SU-DHL-6 (cell line): ENCODE data around the gene SPATA33.

Experiments used
- H2AFZ ChIP-seq: fragments of 200-600 bp; sonication (generic); 2 replicates; pipeline ENCODE4 v1.6.1; 2014; ENCODE audit warnings: low read depth, mild to moderate bottlenecking, moderate library complexity, mixed read lengths, antibody characterized with exemption, low read length; ENCODE audit not compliant: severe bottlenecking
- H3F3A ChIP-seq: fragments of 200-600 bp; shearing (Covaris generic); 2 replicates; pipeline ENCODE4 v1.6.0; 2016; ENCODE audit warnings: antibody characterized with exemption, mild to moderate bottlenecking; ENCODE audit not compliant: insufficient read depth
- H3K27ac ChIP-seq: fragments of 200-600 bp; sonication (generic); 2 replicates; pipeline ENCODE4 v1.5.1; 2016; ENCODE audit warnings: low read depth, mild to moderate bottlenecking, low read length, moderate library complexity, mixed read lengths
- H3K27me3 ChIP-seq: fragments of 200-600 bp; sonication (generic), shearing (Covaris generic); 2 replicates; pipeline ENCODE4 v1.6.0; 2014; ENCODE audit warnings: mild to moderate bottlenecking, low read length
- H3K36me3 ChIP-seq: fragments of 200-600 bp; sonication (generic); 2 replicates; pipeline ENCODE4 v1.6.1; 2014; ENCODE audit warnings: mild to moderate bottlenecking, low read length, mixed read lengths
- H3K4me2 ChIP-seq: fragments of 300-600, 200-600 bp; shearing (Covaris generic), sonication (generic); 2 replicates; pipeline ENCODE4 v1.6.0; 2014; ENCODE audit warnings: low read length, low read depth, mild to moderate bottlenecking; ENCODE audit not compliant: poor library complexity, severe bottlenecking
- H3K4me3 ChIP-seq: fragments of 200-600 bp; sonication (generic); 2 replicates; pipeline ENCODE4 v1.5.1; 2014; ENCODE audit warnings: antibody characterized with exemption, low read length, mild to moderate bottlenecking, mixed read lengths; ENCODE audit not compliant: insufficient read depth, poor library complexity, severe bottlenecking
- H3K79me2 ChIP-seq: fragments of 200-600 bp; sonication (generic); 2 replicates; pipeline ENCODE4 v1.6.1; 2014; ENCODE audit warnings: mild to moderate bottlenecking, low read length, moderate library complexity; ENCODE audit not compliant: insufficient read depth
- H3K9ac ChIP-seq: fragments of 200-600 bp; sonication (generic); 2 replicates; pipeline ENCODE4 v1.7.0; 2014; ENCODE audit warnings: mild to moderate bottlenecking, low read length
- H3K9me2 ChIP-seq: fragments of 200-600 bp; sonication (generic); replicated peaks from 2 replicates; pipeline ENCODE4 v1.6.1; 2014; ENCODE audit warnings: low read length; ENCODE audit not compliant: insufficient read depth
- H3K9me3 ChIP-seq: fragments of 200-600 bp; sonication (generic); 2 replicates; pipeline ENCODE4 v1.6.1; 2014; ENCODE audit warnings: low read length, mixed read lengths; ENCODE audit not compliant: insufficient read depth
- H4K20me1 ChIP-seq: fragments of 200-600 bp; sonication (generic); 2 replicates; pipeline ENCODE4 v1.6.1; 2014; ENCODE audit warnings: low read depth, mild to moderate bottlenecking, antibody characterized with exemption, low read length, moderate library complexity, mixed read lengths
- EZH2phosphoT487 ChIP-seq: fragments of 200-600 bp; sonication (generic), shearing (Covaris generic); conservative IDR thresholded peaks from 2 replicates; pipeline ENCODE4 v1.6.1; 2018; ENCODE audit warnings: mild to moderate bottlenecking, antibody characterized with exemption, low read length, moderate library complexity, mixed read lengths
- TF ChIP-seq, protein P1 (sequence below): fragments of 200-600 bp; sonication (generic); IDR thresholded peaks from one replicate; pipeline ENCODE4 v1.5.1; 2017; ENCODE audit warnings: antibody characterized with exemption, mild to moderate bottlenecking, low read length, moderate library complexity; ENCODE audit not compliant: insufficient read depth, poor library complexity, severe bottlenecking

The SPATA33 gene

DNA sequence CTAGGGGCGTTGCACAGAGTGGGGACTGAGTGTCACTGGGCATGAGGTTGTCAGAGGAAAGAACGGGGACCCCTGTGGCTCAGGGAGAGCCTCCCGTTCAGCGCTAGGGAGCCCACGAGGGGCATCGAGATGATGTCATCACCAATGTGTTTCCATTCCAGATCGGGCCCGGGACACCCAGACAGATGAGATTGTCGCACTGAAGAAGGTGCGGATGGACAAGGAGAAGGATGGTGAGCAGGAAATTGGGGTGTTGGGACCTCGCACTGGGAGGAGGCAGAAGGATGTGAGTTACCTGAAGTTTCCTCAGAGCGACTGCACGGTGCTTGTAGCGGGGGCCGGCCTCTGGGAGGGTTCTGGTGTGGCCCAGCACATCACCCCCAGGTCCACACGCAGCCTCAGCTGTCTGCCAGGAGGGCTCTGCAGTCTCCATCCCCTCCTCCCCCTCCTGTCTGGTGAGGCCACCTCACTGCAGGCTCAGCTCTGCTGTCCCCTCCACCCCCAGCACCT is 32.8 kb downstream of the SPATA33 start:
- TF ChIP-seq, protein P1, sequence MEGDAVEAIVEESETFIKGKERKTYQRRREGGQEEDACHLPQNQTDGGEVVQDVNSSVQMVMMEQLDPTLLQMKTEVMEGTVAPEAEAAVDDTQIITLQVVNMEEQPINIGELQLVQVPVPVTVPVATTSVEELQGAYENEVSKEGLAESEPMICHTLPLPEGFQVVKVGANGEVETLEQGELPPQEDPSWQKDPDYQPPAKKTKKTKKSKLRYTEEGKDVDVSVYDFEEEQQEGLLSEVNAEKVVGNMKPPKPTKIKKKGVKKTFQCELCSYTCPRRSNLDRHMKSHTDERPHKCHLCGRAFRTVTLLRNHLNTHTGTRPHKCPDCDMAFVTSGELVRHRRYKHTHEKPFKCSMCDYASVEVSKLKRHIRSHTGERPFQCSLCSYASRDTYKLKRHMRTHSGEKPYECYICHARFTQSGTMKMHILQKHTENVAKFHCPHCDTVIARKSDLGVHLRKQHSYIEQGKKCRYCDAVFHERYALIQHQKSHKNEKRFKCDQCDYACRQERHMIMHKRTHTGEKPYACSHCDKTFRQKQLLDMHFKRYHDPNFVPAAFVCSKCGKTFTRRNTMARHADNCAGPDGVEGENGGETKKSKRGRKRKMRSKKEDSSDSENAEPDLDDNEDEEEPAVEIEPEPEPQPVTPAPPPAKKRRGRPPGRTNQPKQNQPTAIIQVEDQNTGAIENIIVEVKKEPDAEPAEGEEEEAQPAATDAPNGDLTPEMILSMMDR: no peak
- TF ChIP-seq EZH2phosphoT487: no peak
- Histone ChIP-seq H2AFZ (no peak overlapping the region), H3K4me2 (no peak overlapping the region), H3K4me3 (no peak overlapping the region), H3K9me2 (no peaks in the 10 kb centered on the region), H3F3A (peaks cover 4% of the 10 kb centered on the region), H4K20me1 (no peaks in the 10 kb centered on the region), H3K9ac (no peak overlapping the region), H3K79me2 (peaks cover 8% of the 10 kb centered on the region), H3K27ac (no peak overlapping the region), H3K9me3 (no peaks in the 10 kb centered on the region), H3K27me3 (no peaks in the 10 kb centered on the region), H3K36me3 (no peaks in the 10 kb centered on the region; the same call in 1 of the 2 replicates)

DNA sequence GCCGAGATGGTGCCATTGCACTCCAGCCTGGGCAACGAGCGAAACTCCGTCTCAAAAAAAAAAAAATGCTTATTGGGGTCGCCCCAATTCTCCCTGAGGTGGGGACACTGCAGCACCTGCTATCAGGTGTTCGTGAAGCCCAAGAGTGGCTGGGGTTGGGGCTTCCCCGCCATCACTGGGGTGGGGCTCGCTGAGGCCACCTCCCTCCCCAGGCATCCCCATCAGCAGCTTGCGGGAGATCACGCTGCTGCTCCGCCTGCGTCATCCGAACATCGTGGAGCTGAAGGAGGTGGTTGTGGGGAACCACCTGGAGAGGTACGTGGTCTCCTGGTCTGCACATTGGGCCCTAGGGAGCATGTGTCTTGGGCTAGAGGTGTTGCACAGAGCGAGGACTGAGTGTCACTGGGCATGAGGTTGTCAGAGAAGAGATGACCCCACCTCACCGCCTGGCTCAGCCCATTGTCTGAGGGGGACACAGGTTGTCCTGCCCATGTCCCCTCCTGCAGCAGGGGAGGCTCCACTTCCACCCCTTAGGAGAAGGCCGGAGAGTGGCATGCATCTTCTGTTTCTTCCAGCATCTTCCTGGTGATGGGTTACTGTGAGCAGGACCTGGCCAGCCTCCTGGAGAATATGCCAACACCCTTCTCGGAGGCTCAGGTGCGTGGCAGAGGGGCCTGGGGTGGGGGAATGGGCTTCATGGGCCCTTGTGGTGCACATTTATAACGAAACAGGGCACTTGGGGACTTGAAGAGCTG is 33.8 kb downstream of the SPATA33 start:
- Histone ChIP-seq H3K79me2 (peaks cover 8% of the 10 kb centered on the region), H4K20me1 (no peaks in the 10 kb centered on the region), H3K9me3 (no peaks in the 10 kb centered on the region), H3K36me3 (no peaks in the 10 kb centered on the region), H3K27me3 (no peaks in the 10 kb centered on the region), H3F3A (peaks cover 4% of the 10 kb centered on the region), H3K9ac (no peak overlapping the region), H3K9me2 (no peaks in the 10 kb centered on the region), H3K4me3 (no peak overlapping the region), H2AFZ (no peak overlapping the region), H3K27ac (no peak overlapping the region), H3K4me2 (no peak overlapping the region)
- TF ChIP-seq EZH2phosphoT487: no peak
- TF ChIP-seq, protein P1: no peak

DNA sequence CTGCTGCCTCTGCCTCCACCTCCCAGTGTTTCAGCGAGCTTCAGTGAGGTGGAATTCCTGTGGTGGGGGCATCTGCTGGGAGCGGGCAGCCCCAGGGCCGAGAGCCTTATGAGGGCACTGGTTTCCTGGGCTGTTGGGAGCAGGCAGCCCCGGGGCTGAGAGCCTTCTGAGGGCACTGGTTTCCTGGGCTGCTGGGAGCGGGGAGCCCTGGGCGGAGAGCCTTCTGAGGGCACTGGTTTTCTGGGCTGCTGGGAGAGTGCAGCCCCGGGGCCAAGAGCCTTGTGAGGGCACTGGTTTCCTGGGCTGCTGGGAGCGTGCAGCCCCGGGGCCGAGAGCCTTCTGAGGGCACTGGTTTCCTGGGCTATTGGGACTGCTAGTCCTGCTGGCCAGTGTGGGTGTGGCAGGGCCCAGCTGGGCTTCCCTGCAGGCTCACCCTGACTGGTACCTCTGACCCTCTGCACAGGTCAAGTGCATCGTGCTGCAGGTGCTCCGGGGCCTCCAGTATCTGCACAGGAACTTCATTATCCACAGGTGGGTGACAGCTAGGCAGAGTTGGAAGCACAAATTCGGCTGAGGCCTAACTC is 34.4 kb downstream of the SPATA33 start:
- Histone ChIP-seq H3K27me3 (no peaks in the 10 kb centered on the region), H3F3A (peaks cover 4% of the 10 kb centered on the region; the same call in 1 of the 2 replicates), H3K9ac (no peak overlapping the region), H3K4me3 (no peak overlapping the region), H2AFZ (no peak overlapping the region), H3K9me2 (no peaks in the 10 kb centered on the region), H4K20me1 (no peaks in the 10 kb centered on the region), H3K79me2 (peaks cover 8% of the 10 kb centered on the region), H3K27ac (no peak overlapping the region), H3K36me3 (no peaks in the 10 kb centered on the region), H3K4me2 (no peak overlapping the region), H3K9me3 (no peaks in the 10 kb centered on the region)
- TF ChIP-seq, protein P1: no peak
- no peak for TF ChIP-seq EZH2phosphoT487
